ENCODE results near the gene PMEPA1.
A peak's percentile ranks its signal among the peaks of the same experiment; 100 is the strongest.

PMEPA1 gene

DNA sequence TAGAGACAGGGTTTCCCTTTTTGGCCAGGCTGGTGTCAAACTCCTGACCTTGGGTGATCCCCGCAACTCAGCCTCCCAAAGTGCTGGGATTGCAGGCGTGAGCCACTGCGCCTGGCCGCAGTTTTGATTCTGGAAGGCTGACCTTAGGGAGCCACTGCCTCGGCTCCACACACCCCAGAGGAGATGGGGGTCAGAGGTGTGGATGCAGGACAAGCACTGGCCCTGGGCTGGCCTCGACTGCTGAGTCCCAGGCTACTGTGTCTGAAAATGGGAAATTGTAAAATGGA, 91.1 kb downstream of the PMEPA1 start:
- no peaks in the 10 kb centered on the region for H3K9me3 Mint-ChIP-seq
- DNase-seq: no peak
- no peak for ATAC-seq (replicated peaks)
- H3K4me3 Mint-ChIP-seq: peak overlapping the region; percentile 64 to 72
- H3K27ac Mint-ChIP-seq: peak overlapping the region; percentile 87
- no peaks in the 10 kb centered on the region for H3K27me3 Mint-ChIP-seq
- H3K36me3 Mint-ChIP-seq: peaks cover 4 to 6% of the 10 kb centered on the region in 2 donors
- H3K4me1 Mint-ChIP-seq: peaks cover 48 to 71% of the 10 kb centered on the region in 2 donors

DNA sequence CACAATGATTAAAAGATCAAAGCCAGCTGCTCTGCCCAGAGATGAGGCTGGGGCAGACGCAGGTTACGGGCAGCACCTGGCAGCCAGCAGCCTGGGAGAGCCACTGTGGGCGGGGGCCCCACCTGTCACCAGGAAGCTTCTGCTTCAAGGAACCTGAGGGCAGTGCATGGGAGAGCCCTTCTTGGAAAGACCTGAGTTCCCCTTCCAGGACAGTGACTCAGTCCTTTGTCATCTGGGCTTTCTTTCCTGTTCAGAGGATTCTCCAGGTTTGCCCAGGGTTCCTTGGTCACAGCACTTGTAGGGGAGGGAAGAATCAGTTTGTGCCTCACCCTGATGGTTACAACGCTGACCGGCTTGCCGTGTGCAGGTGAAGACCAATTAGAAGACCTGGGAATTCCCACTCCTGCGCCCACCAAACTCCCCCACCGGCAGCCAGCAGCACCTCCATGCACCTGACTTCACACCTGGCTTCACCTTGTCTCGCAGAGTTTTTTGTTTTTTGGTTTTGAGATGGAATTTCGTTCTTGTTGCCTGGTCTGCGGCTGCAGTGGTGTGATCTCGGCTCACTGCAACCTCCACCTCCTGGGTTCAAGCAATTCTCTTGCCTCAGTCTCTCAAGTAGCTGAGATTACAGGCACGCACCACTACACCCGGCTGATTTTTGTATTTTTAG, 91.6 kb downstream of the PMEPA1 start:
- no peak for ATAC-seq (replicated peaks)
- Mint-ChIP-seq H3K27ac (peak overlapping the region; percentile 87), H3K27me3 (no peaks in the 10 kb centered on the region), H3K9me3 (no peaks in the 10 kb centered on the region), H3K4me1 (peaks cover 48 to 71% of the 10 kb centered on the region in 2 donors), H3K36me3 (peaks cover 4 to 5% of the 10 kb centered on the region in 2 donors), H3K4me3 (peak overlapping the region; percentile 64 to 72)
- DNase-seq: no peak

DNA sequence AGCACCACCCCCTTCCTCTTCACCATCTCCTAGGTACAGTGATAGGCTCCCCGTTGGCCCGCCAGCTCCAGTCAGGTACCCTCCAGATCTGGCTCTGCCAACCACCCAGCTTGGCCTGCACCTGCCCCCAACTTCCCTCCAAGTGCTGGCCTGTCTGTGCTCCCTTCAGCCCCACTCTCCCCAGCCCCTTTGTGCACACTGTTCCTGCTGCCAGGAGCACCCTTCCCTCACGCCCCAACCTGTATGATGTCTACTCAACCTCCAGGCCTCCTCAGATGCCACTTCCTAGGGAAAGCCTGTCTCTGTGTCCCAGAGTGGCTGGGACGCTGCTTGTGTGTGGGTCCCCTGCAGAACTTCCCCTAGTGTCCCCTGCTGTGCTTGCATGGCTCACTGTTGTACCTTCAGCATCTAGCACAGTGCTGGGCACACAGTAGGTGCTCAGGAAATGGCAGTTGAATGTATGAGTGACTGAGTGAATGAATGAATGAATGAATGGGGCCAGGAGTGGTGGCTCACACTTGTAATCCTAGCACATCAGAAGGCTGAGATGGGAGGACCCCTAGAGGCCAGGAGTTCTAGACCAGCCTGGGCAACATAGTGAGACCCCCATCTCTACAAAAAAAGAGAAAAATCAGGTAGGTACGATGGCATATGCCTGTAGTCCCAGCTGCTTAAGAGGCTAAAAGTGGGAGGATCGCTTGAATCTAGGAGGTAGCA, 92.6 kb downstream of the PMEPA1 start:
- H3K36me3 Mint-ChIP-seq: peaks cover 4 to 8% of the 10 kb centered on the region in 2 donors
- no peak for DNase-seq
- no peaks in the 10 kb centered on the region for H3K9me3 Mint-ChIP-seq
- H3K27me3 Mint-ChIP-seq: no peaks in the 10 kb centered on the region
- peaks cover 43 to 64% of the 10 kb centered on the region in 2 donors for H3K4me1 Mint-ChIP-seq
- no peak overlapping the region for H3K27ac Mint-ChIP-seq
- peak overlapping the region in 1 of 2 donors; percentile 25 for H3K4me3 Mint-ChIP-seq
- ATAC-seq (replicated peaks): no peak

DNA sequence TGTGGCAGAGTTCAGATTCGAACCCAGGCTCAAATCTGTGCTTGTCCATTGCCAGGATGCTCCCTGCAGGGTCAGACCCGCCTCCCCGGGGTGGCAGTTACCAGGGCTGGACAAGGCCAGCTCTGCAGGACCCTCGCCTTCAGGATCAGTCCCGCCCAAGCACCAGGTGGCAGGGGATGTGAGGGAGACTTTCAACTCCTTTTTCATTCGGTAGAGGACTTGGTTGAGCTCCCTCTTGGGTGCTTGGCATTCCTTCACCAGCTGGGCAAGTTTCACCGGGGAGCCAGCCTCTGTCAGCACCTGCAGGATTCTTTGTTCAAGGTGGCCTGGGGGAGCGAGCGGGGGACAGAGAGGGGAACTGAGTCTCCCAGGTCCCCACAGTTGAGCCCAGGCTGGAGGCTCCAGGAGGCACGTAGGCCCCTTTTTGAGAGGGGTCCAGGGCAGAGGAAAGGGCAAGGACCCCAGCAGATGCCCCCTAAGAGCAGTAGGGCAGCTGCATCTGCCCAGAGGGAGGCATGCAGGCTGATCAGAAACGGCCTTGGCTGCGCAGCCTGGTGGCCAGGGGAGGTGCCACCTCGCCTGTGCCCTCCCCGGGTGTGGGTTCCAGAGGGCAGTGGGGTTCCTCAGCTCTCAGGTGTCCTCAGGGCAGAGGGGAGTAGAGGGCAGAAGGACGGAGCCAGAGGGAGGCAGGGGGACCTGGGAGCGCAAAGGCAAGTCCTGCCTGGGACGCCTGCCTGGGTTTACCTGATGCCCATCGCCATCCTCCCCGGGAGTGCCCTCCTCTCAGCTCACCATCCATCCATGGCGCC, 93.5 kb downstream of the PMEPA1 start:
- peaks cover 4 to 8% of the 10 kb centered on the region in 2 donors for H3K36me3 Mint-ChIP-seq
- H3K9me3 Mint-ChIP-seq: no peaks in the 10 kb centered on the region
- no peak for DNase-seq
- no peak overlapping the region for H3K4me3 Mint-ChIP-seq
- no peak overlapping the region for H3K27ac Mint-ChIP-seq
- no peaks in the 10 kb centered on the region for H3K27me3 Mint-ChIP-seq
- ATAC-seq (replicated peaks): no peak
- H3K4me1 Mint-ChIP-seq: peaks cover 39 to 56% of the 10 kb centered on the region in 2 donors

DNA sequence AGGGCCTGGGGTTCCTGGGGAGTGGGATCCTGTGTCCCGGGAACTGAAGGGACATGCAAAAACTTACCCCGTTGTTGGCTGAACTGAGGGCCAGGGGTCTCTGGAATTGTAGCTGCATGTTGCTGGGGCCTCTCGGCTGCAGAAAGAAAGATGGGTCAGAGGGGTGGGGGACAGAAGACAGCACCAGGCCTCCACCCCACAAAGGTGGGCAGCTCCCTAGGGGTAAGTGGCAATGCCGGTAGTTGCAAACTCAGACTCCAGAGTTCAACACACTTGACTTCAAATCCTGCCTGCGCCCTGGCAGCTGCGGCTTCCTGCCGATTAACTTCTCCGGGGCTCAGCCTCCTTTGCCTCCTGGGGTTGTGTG, 94.4 kb downstream of the PMEPA1 start:
- no peaks in the 10 kb centered on the region for H3K27me3 Mint-ChIP-seq
- no peak overlapping the region for H3K27ac Mint-ChIP-seq
- ATAC-seq (replicated peaks) (no peak), DNase-seq (no peak)
- peaks cover 9 to 14% of the 10 kb centered on the region in 2 donors for H3K36me3 Mint-ChIP-seq
- H3K4me3 Mint-ChIP-seq: no peak overlapping the region
- H3K4me1 Mint-ChIP-seq: peaks cover 39 to 53% of the 10 kb centered on the region in 2 donors
- no peaks in the 10 kb centered on the region for H3K9me3 Mint-ChIP-seq

DNA sequence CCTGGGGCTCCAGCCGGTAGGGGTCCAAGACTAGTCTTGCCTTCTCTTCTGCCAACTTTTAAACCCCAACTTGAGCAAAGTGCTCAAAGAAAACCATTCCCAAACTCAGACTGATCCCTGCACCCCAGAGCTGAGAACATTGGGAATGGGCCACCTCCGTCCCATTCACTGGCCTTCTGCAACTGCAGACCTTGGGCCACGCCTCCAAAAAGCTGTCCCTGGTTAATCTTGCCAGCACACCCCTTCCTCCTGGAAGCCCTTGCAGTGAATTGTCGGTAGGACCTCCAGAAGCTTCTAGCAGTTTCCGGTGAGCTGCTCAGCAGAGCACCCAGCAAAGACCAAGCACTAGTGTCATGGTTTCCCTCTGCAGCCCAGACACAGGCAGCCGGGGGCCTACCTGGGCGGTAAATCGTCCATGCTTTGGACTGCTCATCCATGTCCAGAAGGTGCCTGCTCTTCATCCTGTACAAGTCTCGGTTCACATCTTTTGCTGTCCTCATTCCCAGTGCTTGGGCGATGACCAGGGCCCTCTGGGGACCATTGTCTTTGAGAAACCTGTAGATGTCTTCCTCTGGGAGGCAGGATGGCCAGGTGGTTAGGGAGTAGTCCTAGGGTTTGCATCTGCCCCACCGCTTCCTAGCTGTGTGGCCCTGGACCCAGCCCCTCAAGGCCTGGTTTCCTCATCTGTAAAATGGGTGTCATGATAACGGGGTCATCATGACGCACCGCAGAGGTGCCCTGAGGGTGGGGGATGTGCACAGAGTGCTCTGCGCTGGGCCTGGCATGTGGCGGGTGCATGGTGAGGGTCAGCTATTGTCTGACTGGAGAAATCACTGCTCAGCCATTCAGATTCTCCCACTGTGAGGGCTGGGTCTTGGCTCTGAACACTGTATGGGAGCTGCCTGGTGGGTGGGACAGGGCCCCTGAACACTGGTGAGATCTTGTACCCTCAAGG, 95.0 kb downstream of the PMEPA1 start:
- Mint-ChIP-seq H3K36me3 (peaks cover 12 to 17% of the 10 kb centered on the region in 2 donors), H3K4me1 (peaks cover 35 to 51% of the 10 kb centered on the region in 2 donors), H3K4me3 (no peak overlapping the region), H3K9me3 (no peaks in the 10 kb centered on the region), H3K27ac (no peak overlapping the region), H3K27me3 (no peaks in the 10 kb centered on the region)
- DNase-seq (no peak), ATAC-seq (replicated peaks) (no peak)

DNA sequence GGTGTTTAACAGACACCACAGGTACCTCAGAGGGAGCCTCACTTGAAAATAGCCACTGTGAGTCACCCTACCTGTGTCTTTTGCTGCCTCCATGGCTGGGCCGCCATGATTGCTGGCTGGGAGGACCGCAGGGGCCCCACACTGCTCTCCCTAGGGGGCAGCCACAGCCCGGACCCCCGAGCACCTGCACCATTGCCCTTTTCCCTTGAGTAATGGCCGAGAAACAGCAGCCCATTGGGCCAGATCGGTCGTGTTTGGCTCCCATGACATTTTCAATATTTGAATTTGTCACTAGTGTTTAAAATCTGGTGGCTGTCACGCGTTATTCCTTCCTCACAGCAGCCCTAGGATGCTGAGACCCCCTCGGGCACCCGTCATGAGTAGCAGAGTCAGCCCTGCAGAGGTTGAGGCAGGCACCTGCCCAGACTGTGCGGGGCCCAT, 96.3 kb downstream of the PMEPA1 start:
- no peak overlapping the region for H3K27ac Mint-ChIP-seq
- H3K27me3 Mint-ChIP-seq: no peaks in the 10 kb centered on the region
- no peaks in the 10 kb centered on the region for H3K9me3 Mint-ChIP-seq
- no peak for ATAC-seq (replicated peaks)
- H3K4me1 Mint-ChIP-seq: peaks cover 32 to 41% of the 10 kb centered on the region in 2 donors
- H3K36me3 Mint-ChIP-seq: peaks cover 12 to 28% of the 10 kb centered on the region in 2 donors
- no peak overlapping the region for H3K4me3 Mint-ChIP-seq
- DNase-seq: no peak

DNA sequence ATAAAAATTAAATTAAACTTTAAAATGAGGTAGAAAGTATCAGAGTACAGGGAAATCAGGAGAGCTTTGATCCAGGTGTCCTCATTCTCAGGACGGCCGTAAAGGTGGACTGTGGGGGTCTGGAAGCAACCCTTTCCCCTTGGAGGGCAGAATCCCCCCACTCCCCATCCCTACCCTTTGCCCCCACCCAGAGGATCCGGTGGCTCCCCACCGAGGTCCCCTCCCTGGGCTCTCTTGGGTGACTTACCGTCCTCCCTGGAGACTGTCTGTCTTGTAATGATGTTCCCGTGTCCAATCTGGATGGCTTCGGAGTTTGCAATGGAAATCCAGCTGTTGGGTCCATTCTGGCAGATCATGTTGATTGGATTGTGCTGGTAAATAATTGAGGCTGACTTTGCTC, 96.9 kb downstream of the PMEPA1 start:
- Mint-ChIP-seq H3K36me3 (peaks cover 12 to 33% of the 10 kb centered on the region in 2 donors), H3K4me3 (no peak overlapping the region), H3K9me3 (no peaks in the 10 kb centered on the region), H3K27me3 (no peaks in the 10 kb centered on the region), H3K27ac (no peak overlapping the region), H3K4me1 (peaks cover 26 to 35% of the 10 kb centered on the region in 2 donors)
- ATAC-seq (replicated peaks) (no peak), DNase-seq (no peak)

DNA sequence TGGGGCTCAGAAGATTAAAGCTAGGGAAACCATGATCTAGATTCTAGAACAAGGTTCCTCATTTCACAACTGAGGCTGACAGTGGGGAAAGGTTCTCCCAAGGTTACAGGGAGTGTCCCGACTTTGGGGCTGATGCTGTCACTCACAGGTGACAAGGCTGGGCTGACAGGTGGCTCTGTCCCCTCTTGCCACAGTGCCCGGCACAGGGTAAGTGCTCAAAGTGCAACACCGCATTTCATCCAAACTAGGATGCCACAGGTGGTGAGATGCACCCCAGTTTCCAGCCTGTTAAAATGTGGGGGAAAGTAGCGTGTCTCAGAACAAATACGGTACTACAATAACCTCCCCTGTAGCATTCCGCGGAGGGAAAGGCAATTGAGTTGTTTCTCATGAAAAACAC, 97.4 kb downstream of the PMEPA1 start:
- H3K27ac Mint-ChIP-seq: no peak overlapping the region
- no peak overlapping the region for H3K4me3 Mint-ChIP-seq
- no peak for ATAC-seq (replicated peaks)

DNA sequence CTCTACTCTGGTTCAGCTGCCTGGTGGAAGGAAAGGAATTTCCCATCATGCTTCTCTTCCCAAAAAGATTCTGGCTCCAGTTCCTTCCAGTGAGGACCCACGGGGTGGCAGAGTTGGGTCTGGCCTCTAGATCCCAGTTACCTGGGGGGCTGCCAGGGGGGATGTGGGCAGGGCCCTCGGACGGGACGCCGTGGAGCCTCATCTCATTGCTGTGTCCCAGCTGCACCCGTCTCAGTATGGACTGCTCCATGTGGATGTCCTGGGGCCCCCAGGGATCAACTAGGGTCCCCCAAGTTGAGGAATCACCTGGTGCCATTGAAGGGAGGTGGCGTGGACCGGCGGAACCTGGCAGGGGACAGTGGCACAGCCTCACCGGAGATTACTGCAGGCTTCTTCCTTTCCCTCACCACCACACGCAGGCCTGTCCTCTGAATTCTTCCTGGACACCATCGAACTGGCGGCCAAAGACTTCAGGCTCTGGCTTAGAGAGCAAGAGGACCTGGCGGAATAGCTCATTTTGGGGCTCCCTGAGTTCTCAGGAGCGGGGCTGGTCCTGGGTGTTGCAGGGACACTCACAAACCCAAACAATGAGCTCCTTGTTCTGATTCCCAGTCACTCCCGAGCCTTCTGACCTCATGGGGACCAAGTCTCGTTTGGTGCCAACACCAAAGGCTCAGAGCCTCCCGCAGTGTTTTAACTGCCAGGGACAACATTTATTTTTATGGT, 98.1 kb downstream of the PMEPA1 start:
- peaks cover 14 to 33% of the 10 kb centered on the region in 2 donors for H3K36me3 Mint-ChIP-seq
- no peak for ATAC-seq (replicated peaks)
- DNase-seq: no peak

More for the DNA sequence above, 97.4 kb downstream of the PMEPA1 start:
- H3K4me1 Mint-ChIP-seq: peaks cover 21 to 30% of the 10 kb centered on the region in 2 donors
- no peak for DNase-seq
- no peaks in the 10 kb centered on the region for H3K27me3 Mint-ChIP-seq
- H3K9me3 Mint-ChIP-seq: no peaks in the 10 kb centered on the region
- H3K36me3 Mint-ChIP-seq: peaks cover 12 to 33% of the 10 kb centered on the region in 2 donors

DNA sequence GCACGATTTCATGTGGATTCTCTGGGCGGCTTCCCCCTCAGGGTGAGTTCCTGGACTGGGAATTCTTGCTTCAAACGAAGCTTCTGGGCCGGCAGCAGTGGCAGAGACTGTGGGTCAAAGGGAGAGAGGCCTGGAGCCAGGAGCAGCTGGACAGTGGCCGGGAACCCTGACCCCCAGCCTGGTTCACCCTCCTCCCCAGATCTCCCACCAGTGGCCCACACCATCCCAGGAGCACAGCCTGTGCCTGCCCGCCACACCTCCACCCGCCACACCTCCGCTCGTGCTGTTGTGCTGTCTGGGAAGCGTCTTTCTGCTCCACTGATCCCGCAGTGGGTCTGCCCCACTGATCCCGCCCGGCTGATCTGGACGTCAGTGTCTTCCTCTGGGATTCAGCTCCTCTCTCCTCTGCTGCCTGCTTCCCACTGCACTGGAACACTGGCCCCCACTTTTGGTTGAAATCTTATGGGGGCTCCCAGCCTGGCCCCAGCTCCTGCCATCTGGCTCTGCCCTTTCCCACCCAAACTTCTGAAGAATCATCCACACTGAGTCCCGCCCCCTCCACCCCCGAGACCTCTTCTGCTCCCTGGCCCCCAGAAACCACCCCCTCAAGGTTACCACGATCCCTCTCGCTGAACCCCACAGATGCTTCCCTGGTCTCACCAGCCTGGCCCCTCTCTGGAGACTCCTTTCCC, 99.4 kb downstream of the PMEPA1 start:
- Mint-ChIP-seq H3K4me1 (peaks cover 14 to 15% of the 10 kb centered on the region in 2 donors), H3K27ac (peak overlapping the region; percentile 44), H3K27me3 (no peaks in the 10 kb centered on the region), H3K9me3 (no peaks in the 10 kb centered on the region), H3K36me3 (peaks cover 14 to 33% of the 10 kb centered on the region in 2 donors), H3K4me3 (no peak overlapping the region)
- ATAC-seq (replicated peaks) (no peak), DNase-seq (no peak)

More for the DNA sequence above, 98.1 kb downstream of the PMEPA1 start:
- no peaks in the 10 kb centered on the region for H3K27me3 Mint-ChIP-seq
- H3K4me3 Mint-ChIP-seq: no peak overlapping the region
- no peak overlapping the region for H3K27ac Mint-ChIP-seq
- peaks cover 15 to 23% of the 10 kb centered on the region in 2 donors for H3K4me1 Mint-ChIP-seq
- no peaks in the 10 kb centered on the region for H3K9me3 Mint-ChIP-seq

DNA sequence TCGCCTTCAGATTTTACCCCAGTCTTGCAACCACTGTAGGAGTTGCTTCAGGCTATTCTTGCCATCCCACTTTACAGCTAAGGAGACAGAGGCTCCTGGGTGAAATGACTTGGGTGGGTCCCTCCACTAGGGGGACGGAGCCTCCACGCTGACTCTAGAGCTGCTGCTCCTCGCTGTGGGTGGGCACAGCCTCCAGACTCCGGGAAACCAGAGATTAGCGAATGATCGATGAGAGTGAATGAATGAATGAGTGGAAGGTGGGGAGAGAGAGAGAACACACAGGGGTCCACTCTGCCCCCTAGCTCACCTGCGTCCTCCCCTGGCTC, 100.0 kb downstream of the PMEPA1 start:
- Mint-ChIP-seq H3K27me3 (no peaks in the 10 kb centered on the region), H3K36me3 (peaks cover 14 to 33% of the 10 kb centered on the region in 2 donors), H3K4me3 (no peak overlapping the region)

More for the DNA sequence above, 100.0 kb downstream of the PMEPA1 start:
- H3K9me3 Mint-ChIP-seq: no peaks in the 10 kb centered on the region
- no peak for DNase-seq
- no peak for ATAC-seq (replicated peaks)
- peaks cover 14 to 15% of the 10 kb centered on the region in 2 donors for H3K4me1 Mint-ChIP-seq
- no peak overlapping the region for H3K27ac Mint-ChIP-seq

Measured in stimulated activated naive B cell treated with anti-CD40 and anti-IgM and Interleukin-4, amounts not matched to agents 10 μg/mL and 1 μg/mL and 100 μg/mL, for 72 hours (primary cell).